Measurements from ENCODE around the gene TANGO6. TPM values are rescaled to one million over a fixed set of nuclear protein-coding genes. Genes with fewer than 3 reads are reported as not detected.

TANGO6 gene
- polyA plus RNA-seq, 1 experiment: 14.6 TPM

- H3K36me3 ChIP-seq (ENCODE audit: control insufficient read depth, insufficient read depth, low read length): no peaks in the 10 kb centered on the region
- ChIA-PET CTCF (no interaction called here), POLR2A (no interaction called here)
- no peak for DNase-seq (ENCODE audit: low read depth)
- no peak overlapping the region for H3K4me3 ChIP-seq (ENCODE audit: low read depth, low read length)
- TF ChIP-seq CTCF (IDR thresholded peaks at IDR 0.05; ENCODE audit: insufficient read depth, low read depth, low read length): no peak
- no peaks in the 10 kb centered on the region for H3K27me3 ChIP-seq (ENCODE audit: control insufficient read depth, insufficient read depth, low read length)
Observed at GRCh38 chr16:69071036-69071435, 227.7 kb downstream of the TANGO6 start.

DNA sequence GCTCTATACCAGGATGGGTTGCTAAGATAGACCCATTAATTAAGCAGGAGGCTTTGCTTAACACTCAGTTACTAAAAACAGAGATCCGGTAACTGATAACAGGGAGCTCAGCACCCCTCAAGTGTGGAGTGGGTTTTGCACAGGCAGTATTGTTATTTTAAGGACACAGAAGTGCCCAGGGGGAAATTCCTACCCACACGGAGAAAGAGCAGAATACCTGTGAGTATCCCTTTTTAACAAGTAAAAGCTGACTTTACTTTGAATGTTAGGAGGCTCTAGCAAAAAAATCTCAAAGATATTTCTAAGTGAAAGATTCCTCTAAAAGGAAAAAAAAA is 229.3 kb downstream of the TANGO6 start:
- H3K36me3 ChIP-seq (ENCODE audit: control insufficient read depth, insufficient read depth, low read length): no peaks in the 10 kb centered on the region
- H3K4me3 ChIP-seq (ENCODE audit: low read depth, low read length): no peak overlapping the region
- no peak for TF ChIP-seq CTCF (IDR thresholded peaks at IDR 0.05; ENCODE audit: insufficient read depth, low read depth, low read length)
- H3K27me3 ChIP-seq (ENCODE audit: control insufficient read depth, insufficient read depth, low read length): no peaks in the 10 kb centered on the region
- ChIA-PET POLR2A (no interaction called here), CTCF (interaction anchor here (0.9 kb wide), 1 partner anchor 27 kb away, joined by 3 read pairs; no protein-coding TSS in a partner anchor)
- no peak for DNase-seq (ENCODE audit: low read depth)

- TF ChIP-seq CTCF (IDR thresholded peaks at IDR 0.05; ENCODE audit: insufficient read depth, low read depth, low read length): no peak
- CTCF ChIA-PET: interaction anchor here (0.8 to 0.9 kb wide), 2 partner anchors 27 to 32 kb away, joined by 3 read pairs; partner anchors contain the start of gene HAS3
- POLR2A ChIA-PET: no interaction called here
- Histone ChIP-seq H3K27me3 (ENCODE audit: control insufficient read depth, insufficient read depth, low read length) (no peaks in the 10 kb centered on the region), H3K36me3 (ENCODE audit: control insufficient read depth, insufficient read depth, low read length) (no peaks in the 10 kb centered on the region), H3K4me3 (ENCODE audit: low read depth, low read length) (no peak overlapping the region)
- DNase-seq (ENCODE audit: low read depth): peak; percentile 38
Observed at GRCh38 chr16:69073181-69073702, 229.9 kb downstream of the TANGO6 start.

DNA sequence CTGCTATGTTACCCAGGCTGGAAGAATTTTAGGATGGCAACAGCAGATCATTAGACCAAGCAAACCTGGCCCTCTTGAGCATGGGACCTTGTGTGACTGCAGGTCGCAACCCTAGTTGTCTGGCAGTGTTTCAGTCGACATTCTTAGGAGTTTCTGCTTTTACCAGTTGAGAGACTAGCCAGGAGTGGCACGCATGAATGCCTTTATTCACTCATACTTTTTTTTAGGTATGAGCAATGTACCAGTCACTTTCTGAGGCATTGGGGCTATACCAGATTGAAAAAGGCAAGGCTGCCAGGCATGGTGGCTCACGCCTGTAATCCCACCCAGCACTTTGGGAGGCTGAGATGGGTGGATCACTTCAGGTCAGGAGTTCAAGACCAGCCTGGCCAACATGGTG is 233.9 kb downstream of the TANGO6 start:
- POLR2A ChIA-PET: no interaction called here
- no peaks in the 10 kb centered on the region for H3K36me3 ChIP-seq (ENCODE audit: control insufficient read depth, insufficient read depth, low read length)
- no peak for DNase-seq (ENCODE audit: low read depth)
- TF ChIP-seq CTCF (IDR thresholded peaks at IDR 0.05; ENCODE audit: insufficient read depth, low read depth, low read length): no peak
- no peaks in the 10 kb centered on the region for H3K27me3 ChIP-seq (ENCODE audit: control insufficient read depth, insufficient read depth, low read length)
- CTCF ChIA-PET: no interaction called here
- no peak overlapping the region for H3K4me3 ChIP-seq (ENCODE audit: low read depth, low read length)

DNA sequence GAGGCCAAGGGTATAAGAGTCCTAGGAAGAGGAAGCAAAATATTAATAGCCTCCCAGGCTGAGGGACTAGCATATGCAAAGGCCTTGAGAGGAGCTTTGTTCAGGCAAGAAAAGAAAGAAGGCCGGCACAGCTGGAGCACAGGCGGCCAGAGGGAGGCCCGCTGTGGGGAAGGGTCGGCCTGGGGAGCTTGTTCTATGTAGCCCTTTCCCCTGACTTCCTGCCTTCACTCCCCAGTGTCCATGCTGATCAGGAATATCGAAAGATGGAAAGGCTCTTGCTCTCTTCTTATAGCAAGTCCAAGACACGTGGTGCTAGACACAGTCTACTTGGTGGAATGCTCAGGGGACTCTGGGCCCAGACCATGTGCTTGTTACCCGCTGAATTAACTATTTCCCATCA is 234.7 kb downstream of the TANGO6 start:
- DNase-seq (ENCODE audit: low read depth): no peak
- POLR2A ChIA-PET: no interaction called here
- Histone ChIP-seq H3K27me3 (ENCODE audit: control insufficient read depth, insufficient read depth, low read length) (no peaks in the 10 kb centered on the region), H3K36me3 (ENCODE audit: control insufficient read depth, insufficient read depth, low read length) (no peaks in the 10 kb centered on the region), H3K4me3 (ENCODE audit: low read depth, low read length) (no peak overlapping the region)
- TF ChIP-seq CTCF (IDR thresholded peaks at IDR 0.05; ENCODE audit: insufficient read depth, low read depth, low read length): no peak
- CTCF ChIA-PET: no interaction called here

All from BJ (cell line).